Adrenal gland (tissue), 5 donors: ENCODE results near the gene DENND4A.

Source experiments
- CTCF ChIP-seq, 6 experiments: fragments of 450-650 bp in 4 of 6; fragments of 200-600 bp in 2 of 6; sonication (generic) in 1 of 6; IDR thresholded peaks; 1 replicate in 5 of 6; 2 replicates in 1 of 6; pipeline versions ENCODE4 v1.5.1 to v1.8.0; 2016 to 2021; ENCODE audit warnings: antibody characterized with exemption in 6 of 6, mild to moderate bottlenecking in 2 of 6, moderate library complexity in 1 of 6
- POLR2A ChIP-seq, 2 donors: fragments of 450-650 bp; IDR thresholded peaks; one replicate each; pipeline ENCODE4 v1.6.1; 2017; ENCODE audit warnings: antibody characterized with exemption in 2 of 2, mild to moderate bottlenecking in 2 of 2, moderate library complexity in 1 of 2
- donor health status: DM: no; HTN: no; CAD: no.

GRCh38 chr15:65651831-65652749 lies 140.0 kb downstream of the DENND4A start:
- TF ChIP-seq CTCF (IDR thresholded peaks at IDR 0.05) (no peak), POLR2A (IDR thresholded peaks at IDR 0.05) (no peak)
